Eye (tissue), 1 donor: ENCODE data around the gene SLC25A23.
"Not testable (repeated sequence)": the region's sequence is repeated elsewhere in the genome, so short reads cannot be mapped to it uniquely, and the experiment has no call there.

Experiments used
- DNase-seq: peaks from one replicate; pipeline ENCODE4 v3.0.0-alpha.2; 2015

Gene SLC25A23

GRCh38 chr19:6459262-6460098, at the start of gene SLC25A23:
TSS of gene SLC25A23 (minus strand) at chr19:6459792. CDS start at chr19:6459628, 164 bp downstream.
- peak; percentile 91 for DNase-seq

GRCh38 chr19:6508028-6508771, 48.6 kb upstream of the SLC25A23 start:
- DNase-seq: not testable (repeated sequence)

GRCh38 chr19:6503407-6504201, 44.0 kb upstream of the SLC25A23 start:
- DNase-seq: no peak

- peak; percentile 74 for DNase-seq
Observed at GRCh38 chr19:6501740-6502648, 42.4 kb upstream of the SLC25A23 start, which contains the start of gene TUBB4A. TSS of gene TUBB4A (minus strand) at chr19:6502309. CDS start at chr19:6502212, 97 bp downstream.

GRCh38 chr19:6500837-6501739, 41.5 kb upstream of the SLC25A23 start:
- DNase-seq: no peak

GRCh38 chr19:6499052-6499790, 39.6 kb upstream of the SLC25A23 start:
- no peak for DNase-seq

GRCh38 chr19:6498294-6499036, 38.9 kb upstream of the SLC25A23 start:
- no peak for DNase-seq

GRCh38 chr19:6495947-6496346, 36.4 kb upstream of the SLC25A23 start:
- no peak for DNase-seq

GRCh38 chr19:6494438-6495036, 34.9 kb upstream of the SLC25A23 start:
- no peak for DNase-seq

GRCh38 chr19:6491802-6492592, 32.4 kb upstream of the SLC25A23 start:
- DNase-seq: no peak

GRCh38 chr19:6490134-6490533, 30.5 kb upstream of the SLC25A23 start:
- no peak for DNase-seq

- no peak for DNase-seq
Observed at GRCh38 chr19:6489278-6490061, 29.9 kb upstream of the SLC25A23 start.

- no peak for DNase-seq
Observed at GRCh38 chr19:6484831-6485230, 25.2 kb upstream of the SLC25A23 start.

- no peak for DNase-seq
Observed at GRCh38 chr19:6484230-6484629, 24.6 kb upstream of the SLC25A23 start.

GRCh38 chr19:6483235-6483634, 23.6 kb upstream of the SLC25A23 start:
- no peak for DNase-seq

- DNase-seq: no peak
Observed at GRCh38 chr19:6482343-6482686, 22.7 kb upstream of the SLC25A23 start.
